ENCODE measurements around the gene FBXL12.
"Not testable (repeated sequence)": the region's sequence is repeated elsewhere in the genome, so short reads cannot be mapped to it uniquely, and the experiment has no call there.

The FBXL12 gene

DNA sequence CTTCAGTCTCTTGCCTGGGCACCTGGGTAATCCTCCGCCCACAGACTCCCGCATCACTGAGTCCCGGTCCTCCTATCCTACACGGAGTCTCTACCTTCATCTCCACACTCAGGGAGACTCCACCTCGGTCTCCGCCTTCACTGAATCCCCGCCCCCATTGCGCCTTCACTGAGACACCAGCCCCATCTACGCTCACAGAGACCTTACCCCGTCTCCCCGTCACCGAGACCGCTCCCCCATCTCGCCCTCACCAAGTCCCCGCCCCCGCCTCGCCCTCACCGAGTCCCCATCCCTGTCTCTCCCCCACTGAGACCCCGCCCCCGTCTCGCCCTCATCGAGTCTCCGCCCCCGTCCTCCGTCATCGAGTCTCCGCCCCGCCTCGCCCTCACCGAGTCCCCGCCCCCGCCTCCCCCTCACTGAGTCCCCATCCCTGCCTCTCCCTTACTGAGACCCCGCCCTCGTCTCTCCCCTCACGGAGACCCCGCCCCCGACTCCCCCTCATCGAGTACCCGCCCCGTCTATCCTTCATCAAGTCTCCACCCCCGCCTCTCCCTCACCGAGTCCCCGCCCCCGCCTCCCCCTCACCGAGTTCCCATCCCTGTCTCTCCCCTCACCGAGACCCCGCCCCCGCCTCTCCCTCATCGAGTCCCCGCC lies 27.2 kb downstream of the FBXL12 start:
- DNase-seq, result peak; percentile 88 to 89

DNA sequence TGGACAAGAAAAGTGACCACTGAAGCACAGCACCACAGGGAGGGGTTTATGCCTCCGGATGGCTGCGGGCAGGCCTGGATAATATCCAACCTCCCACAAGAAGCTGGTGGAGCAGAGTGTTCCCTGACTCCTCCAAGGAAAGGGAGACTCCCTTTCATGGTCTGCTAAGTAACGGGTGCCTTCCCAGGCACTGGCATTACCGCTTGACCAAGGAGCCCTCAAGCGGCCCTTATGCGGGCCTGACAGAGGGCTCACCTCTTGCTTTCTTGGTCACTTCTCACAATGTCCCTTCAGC lies 27.9 kb downstream of the FBXL12 start:
- not testable (repeated sequence) for DNase-seq

DNA sequence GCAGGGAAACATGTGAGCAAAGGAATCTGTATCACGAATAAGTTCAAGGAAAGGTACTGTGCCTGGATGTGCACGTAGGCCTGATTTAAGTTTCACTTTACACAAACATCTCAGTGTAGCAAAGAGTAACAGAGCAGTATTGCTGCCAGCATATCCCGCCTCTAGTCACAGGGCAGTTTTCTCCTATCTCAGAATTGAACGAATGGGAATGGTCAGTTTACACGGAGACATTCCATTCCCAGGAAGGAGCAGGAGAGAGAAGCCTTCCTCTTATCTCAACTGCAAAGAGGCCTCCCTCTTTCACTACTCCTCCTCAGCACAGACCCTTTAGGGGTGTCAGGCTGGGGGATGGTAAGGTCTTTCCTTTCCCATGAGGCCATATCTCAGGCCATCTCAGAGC lies 29.3 kb downstream of the FBXL12 start:
- not testable (repeated sequence) for DNase-seq

DNA sequence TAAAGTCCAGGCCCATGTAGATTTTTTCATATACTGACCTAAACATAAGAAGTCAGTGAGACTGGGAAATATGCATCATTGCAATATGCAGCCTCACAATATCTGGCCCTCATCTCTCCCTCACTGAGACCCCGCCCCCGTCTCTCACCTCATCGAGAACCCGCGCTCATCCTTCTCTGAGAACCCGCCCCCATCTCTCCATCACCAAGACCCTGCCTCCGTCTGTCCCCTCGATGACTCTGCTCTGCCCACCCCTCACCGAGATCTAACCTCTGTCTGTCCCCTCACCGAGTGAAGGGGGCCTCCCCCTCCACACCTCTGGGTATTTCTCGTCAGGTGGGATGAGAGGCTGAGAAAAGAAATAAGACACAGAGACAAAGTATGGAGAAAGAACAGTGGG lies 29.8 kb downstream of the FBXL12 start:
- DNase-seq, result no peak

DNA sequence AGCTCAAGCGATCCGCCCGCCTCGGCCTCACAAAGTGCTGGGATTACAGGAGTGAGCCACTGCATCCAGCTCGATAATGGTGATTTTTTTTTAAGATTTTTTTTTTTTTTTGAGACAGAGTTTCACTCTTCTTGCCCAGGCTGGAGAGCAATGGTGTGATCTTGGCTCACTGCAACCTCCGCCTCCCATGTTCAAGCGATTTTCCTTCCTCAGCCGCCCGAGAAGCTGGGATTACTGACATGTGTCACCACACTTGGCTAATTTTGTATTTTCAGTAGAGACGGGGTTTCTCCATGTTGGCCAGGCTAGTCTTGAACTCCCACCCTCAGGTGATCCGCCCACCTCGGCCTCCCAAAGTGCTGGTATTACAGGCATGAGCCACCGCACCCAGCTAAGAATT lies 30.3 kb downstream of the FBXL12 start:
- not testable (repeated sequence) for DNase-seq

DNA sequence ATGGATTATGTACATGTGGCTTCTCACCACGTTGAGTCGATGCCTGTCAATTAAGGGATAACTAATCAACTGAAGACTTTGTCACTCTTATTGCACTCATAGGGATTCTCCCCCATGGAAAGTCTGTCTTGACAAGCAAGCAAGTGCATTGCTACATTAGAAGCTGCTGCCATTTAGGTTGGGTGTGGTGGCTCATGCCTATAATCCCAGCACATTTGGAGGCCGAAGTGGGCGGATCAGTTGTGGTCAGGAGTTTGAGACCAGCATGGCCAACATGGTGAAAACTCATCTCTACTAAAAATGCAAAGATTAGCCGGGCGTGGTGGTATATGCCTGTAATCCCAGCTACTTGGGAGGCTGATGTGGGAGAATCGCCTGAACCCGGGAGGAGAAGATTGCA lies 32.1 kb downstream of the FBXL12 start:
- no peak for DNase-seq

DNA sequence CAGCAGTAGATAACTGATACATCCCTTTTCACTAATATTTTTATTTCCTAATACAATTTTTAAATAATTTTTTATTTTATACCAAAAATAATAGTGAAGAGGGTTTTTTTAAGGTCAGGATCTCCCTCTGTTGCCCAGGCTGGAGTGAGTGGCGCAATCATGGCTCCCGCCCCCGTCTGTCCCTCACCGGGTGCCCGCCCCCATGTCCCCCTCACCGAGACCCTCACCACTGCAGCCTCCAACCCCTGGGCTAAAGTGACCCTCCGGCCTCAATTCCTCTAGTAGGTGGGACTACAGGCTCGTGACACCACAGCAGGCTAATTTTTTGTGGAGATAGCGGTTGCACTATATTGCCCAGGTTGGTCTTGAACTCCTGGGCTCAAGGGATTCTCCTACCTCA lies 32.5 kb downstream of the FBXL12 start:
- no peak for DNase-seq

DNA sequence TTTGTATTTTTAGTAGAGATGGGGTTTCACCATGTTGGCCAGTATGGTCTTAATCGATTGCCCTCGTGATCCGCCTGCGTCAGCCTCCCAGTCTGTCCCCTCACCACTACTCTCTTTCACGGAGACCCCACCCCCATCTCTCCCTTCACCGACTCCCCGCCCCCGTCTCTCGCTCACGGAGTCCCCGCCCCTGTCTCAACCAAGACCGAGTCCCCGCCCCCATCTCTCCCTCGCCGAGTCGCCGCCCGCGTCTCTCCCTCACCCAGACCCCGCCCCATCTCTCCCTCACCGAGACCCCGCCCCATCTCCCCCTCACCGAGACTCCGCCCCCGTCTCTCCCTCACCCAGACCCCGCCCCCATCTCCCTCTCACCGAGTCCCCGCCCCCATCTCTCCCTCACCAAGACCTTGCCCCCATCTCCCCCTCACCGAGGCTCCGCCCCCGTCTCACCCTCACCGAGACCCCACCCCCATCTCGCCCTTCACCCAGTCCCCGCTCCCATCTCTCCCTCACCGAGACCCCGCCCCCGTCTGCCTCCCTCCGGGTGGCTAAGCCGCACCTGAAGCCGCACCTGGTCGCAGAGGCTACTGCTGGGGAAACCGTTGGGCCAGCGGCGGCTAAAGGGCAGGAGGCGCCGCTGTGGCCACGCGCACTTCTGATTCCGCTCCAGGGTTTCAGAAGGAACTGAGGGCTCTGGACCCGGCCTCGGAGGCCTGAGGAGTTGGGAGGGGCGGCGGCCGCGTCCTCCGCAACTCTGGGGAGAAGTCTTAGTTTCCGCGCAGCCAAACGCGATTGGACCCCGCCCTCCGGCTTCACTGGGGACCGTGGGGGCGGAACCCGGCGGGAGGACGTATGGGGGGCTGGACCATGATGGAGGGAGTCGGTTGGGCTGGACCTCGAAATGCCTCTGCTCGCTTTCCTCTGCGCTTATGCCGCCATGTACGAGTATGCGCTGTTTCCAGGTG lies 33.2 kb downstream of the FBXL12 start:
- DNase-seq, result peak; percentile 99

DNA sequence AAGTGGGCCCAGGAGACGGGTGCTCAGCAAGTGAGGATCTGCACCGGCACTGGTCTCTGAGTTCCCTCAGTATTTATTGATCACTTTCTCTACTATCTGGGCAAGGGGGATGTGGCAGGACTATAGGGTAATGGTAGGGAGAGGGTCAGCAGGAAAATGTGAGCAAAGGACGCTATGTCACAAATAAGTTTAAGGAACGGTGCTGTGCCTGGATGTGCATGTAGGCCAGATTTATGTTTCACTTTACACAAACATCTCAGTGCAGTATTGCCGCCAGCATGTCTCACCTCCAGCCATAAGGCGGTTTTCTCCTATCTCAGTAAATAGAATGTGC lies 34.7 kb downstream of the FBXL12 start:
- DNase-seq, result not testable (repeated sequence)

DNA sequence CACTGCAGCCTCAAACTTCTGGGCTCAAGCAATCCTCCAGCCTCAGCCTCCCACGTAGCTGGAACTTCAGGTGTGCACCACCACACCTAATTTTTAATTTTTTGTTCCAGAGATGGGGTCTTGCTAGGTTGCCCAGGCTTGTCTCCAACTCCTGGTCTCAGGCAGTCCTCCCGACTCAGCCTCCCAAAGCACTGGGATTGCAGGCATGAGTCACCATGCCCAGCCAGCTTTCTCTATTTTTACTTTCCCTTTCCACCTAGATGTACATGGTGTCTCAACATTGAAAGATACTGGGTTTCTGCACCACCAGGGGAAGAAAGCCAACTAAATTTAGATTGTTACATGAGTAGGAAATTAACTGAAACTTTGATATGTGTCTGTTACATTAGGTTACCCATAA lies 36.5 kb downstream of the FBXL12 start:
- DNase-seq, result no peak

DNA sequence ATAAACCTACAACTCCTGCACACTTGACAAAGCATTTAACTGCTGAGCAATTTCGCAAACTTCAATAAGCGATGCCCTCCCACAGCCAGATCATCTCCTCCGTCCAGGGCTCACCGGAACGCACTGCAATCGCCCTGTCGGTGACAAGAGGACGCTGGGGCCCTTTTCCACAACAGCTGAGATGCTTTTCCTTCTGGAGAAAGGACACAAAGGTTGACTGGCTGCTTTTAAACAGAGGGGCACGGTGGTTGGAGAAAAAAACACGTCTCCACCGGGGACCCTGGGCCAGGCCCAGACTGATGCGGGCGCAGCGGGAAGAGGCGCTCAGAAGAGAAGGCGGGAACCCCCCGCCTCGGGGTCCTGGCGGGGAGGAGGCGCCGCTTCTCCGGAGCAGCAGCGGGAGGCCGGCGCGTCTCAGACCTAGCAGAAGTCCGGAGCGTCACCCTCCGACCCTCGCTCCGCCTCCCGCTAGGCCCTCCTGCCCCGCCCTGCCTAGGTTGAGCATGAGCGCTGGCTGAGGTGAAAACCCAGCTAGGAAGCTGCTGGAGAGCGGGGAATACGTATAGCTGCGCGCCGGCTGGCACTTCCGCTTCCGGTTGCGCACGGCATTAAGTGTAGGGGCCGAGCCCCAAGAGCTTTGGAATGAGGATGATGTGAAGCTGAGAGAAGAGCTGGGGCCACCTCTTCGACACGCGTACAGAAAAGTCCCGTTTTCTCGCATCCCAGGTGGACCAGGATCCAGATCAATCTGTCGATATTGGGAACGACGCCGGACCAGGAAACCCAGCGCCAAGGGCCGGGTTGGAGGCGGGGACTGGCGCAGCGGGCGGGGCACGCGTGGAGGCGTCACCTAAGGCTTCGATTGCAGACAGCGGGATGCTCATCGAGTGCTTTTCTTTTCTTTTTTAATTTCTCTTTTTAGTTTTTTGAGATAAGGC lies 50.4 kb downstream of the FBXL12 start, which contains the start of gene ZNF846:
ZNF846 (minus strand) TSS at position 564 of the 938 bp plus-strand sequence. CDS start 3,788 bp downstream, outside the sequence.
- DNase-seq, result peak; percentile 94 to 95
